Upper lobe of right lung (tissue), 1 donor: ENCODE results near the gene CTNNA3. TPM values are rescaled to one million over a fixed set of nuclear protein-coding genes. Genes with fewer than 3 reads are reported as not detected.

Source experiments
- ATAC-seq: fragments of 200-7000 bp; cut with Tn5 transposase; one replicate; pipeline ENCODE4 v1.9.1; 2020; ENCODE audit warnings: mild to moderate bottlenecking, moderate library complexity
- DNase-seq: peaks from one replicate; pipeline ENCODE4 v3.0.0-alpha.2; 2020
- H3K27ac ChIP-seq: fragments of 200-600 bp; one replicate; pipeline ENCODE4 v1.8.0; 2022
- H3K27me3 ChIP-seq: fragments of 200-600 bp; one replicate; pipeline ENCODE4 v1.8.0; 2022; ENCODE audit warnings: mild to moderate bottlenecking
- H3K36me3 ChIP-seq: fragments of 200-600 bp; one replicate; pipeline ENCODE4 v1.8.0; 2022
- H3K4me1 ChIP-seq: fragments of 200-600 bp; one replicate; pipeline ENCODE4 v1.8.0; 2022
- H3K4me3 ChIP-seq: fragments of 200-600 bp; one replicate; pipeline ENCODE4 v1.8.0; 2022; ENCODE audit warnings: mild to moderate bottlenecking
- H3K9me3 ChIP-seq: fragments of 200-600 bp; one replicate; pipeline ENCODE4 v1.8.0; 2022
- intact Hi-C: fragments of 100-400 bp; cut with DNase I; formaldehyde crosslinking; loops from one replicate; pipeline ENCODE4 v1.11.0; 2022
- total RNA-seq: library from RNA; stranded (reverse); fragmentation: NEBNext Ultra II Directional; extraction: Animal tissue kit (Norgen Biotek cat#: 25700); gene quantifications from one replicate; pipeline ENCODE4 v1.2.1, GENCODE V29; 2021
- TF ChIP-seq, protein P1 (sequence below): fragments of 200-600 bp; IDR thresholded peaks from one replicate; pipeline ENCODE4 v1.8.0; 2022; ENCODE audit warnings: antibody characterized with exemption
- donor health status: DM: no; HTN: yes; CAD: no; lungs with severe emphysema.

The CTNNA3 gene
- total RNA-seq, 1 donor from 2014 or later: 0.67 TPM

DNA sequence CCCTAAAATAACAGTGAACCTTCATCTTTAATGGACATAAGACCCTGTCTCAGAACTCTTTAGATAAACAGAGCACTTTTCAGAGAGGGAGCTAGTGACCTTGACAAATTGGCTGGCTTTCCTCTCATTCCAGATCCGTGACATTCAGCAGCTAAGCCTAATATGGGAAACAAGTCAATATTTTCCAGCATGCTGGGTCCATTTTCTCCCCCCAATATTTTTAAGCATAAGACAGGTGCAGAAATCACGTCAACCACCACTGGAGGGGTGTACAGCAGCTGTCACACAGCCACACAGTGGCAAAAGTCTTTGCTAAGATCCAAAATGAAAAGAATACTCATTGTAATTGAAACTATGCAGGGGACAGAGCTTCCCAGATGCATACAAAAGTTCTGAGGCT is 744.1 kb downstream of the CTNNA3 start:
- H3K36me3 ChIP-seq: no peaks in the 10 kb centered on the region
- intact Hi-C loops: no loop called here

DNA sequence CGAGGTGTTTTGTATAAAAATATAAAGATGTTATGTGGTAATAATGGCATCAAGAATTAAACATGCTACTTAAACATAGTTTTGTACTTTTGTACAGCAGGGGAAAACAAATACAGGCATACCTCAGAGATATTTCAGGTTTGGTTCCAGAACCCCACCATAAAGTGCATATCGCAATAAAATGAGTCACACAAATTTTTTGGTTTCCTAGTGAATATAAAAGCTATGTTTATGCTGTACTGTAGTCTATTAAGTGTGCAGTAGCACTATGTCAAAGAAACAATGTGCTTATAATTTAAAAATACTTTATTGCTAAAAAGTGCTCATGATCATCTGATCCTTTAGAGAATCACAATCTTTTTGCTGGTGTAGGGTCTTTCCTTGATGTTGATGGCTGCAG is 752.4 kb downstream of the CTNNA3 start:
- intact Hi-C loops: no loop called here
- TF ChIP-seq, protein P1, sequence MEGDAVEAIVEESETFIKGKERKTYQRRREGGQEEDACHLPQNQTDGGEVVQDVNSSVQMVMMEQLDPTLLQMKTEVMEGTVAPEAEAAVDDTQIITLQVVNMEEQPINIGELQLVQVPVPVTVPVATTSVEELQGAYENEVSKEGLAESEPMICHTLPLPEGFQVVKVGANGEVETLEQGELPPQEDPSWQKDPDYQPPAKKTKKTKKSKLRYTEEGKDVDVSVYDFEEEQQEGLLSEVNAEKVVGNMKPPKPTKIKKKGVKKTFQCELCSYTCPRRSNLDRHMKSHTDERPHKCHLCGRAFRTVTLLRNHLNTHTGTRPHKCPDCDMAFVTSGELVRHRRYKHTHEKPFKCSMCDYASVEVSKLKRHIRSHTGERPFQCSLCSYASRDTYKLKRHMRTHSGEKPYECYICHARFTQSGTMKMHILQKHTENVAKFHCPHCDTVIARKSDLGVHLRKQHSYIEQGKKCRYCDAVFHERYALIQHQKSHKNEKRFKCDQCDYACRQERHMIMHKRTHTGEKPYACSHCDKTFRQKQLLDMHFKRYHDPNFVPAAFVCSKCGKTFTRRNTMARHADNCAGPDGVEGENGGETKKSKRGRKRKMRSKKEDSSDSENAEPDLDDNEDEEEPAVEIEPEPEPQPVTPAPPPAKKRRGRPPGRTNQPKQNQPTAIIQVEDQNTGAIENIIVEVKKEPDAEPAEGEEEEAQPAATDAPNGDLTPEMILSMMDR: no peak
- Histone ChIP-seq H3K36me3 (no peaks in the 10 kb centered on the region), H3K9me3 (no peaks in the 10 kb centered on the region), H3K27me3 (no peaks in the 10 kb centered on the region), H3K4me3 (no peak overlapping the region), H3K4me1 (no peaks in the 10 kb centered on the region), H3K27ac (no peak overlapping the region)
- DNase-seq (no peak), ATAC-seq (no peak)

More for the DNA sequence above, 744.1 kb downstream of the CTNNA3 start:
- H3K4me3 ChIP-seq: no peak overlapping the region
- no peak overlapping the region for H3K27ac ChIP-seq
- DNase-seq: no peak
- H3K27me3 ChIP-seq: no peaks in the 10 kb centered on the region
- TF ChIP-seq, protein P1: no peak
- H3K9me3 ChIP-seq: no peaks in the 10 kb centered on the region
- no peak for ATAC-seq
- H3K4me1 ChIP-seq: no peaks in the 10 kb centered on the region

DNA sequence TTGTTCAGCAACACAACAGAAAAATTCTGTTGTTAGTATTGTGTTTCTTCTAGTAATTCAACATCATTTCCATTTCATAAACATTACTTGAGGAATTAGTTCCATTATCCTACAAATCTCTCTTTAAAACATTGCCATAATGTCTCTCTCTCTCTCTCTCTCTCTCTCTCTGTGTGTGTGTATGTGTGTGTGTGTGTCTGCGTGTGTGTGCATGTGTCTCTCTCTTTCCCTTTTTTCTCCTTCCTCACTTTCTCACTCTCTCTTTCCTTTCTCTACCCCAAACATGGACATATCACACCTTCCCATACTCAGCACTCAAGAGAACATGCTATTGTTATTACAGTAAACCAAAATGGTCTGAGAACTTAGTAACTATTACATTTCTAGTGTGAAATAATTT is 753.6 kb downstream of the CTNNA3 start:
- Histone ChIP-seq H3K4me1 (no peaks in the 10 kb centered on the region), H3K36me3 (no peaks in the 10 kb centered on the region), H3K27ac (no peak overlapping the region), H3K4me3 (no peak overlapping the region), H3K27me3 (no peaks in the 10 kb centered on the region), H3K9me3 (no peaks in the 10 kb centered on the region)
- DNase-seq (no peak), ATAC-seq (no peak)
- intact Hi-C loops: no loop called here
- TF ChIP-seq, protein P1: no peak

DNA sequence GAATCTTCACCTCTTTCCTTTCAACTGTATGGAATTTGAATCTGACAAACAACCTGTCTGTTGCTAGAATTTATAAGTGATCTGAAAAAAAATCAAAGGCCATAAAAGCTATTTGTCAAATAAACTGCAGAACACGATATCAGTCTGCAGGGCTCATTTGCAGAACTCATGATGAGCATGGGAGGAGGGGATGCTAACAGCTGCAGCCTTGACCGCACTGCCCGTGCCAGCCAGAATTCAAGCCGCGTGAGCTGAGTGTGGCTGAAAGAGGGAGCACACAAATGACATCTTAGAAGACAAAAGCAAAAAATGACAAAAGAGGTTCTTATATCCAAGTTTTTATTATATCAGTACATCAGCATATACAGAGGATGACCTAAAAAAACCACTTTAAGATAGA is 754.5 kb downstream of the CTNNA3 start:
- Histone ChIP-seq H3K4me1 (no peaks in the 10 kb centered on the region), H3K4me3 (no peak overlapping the region), H3K9me3 (no peaks in the 10 kb centered on the region), H3K36me3 (no peaks in the 10 kb centered on the region), H3K27ac (no peak overlapping the region), H3K27me3 (no peaks in the 10 kb centered on the region)
- DNase-seq: no peak
- ATAC-seq: no peak
- TF ChIP-seq, protein P1: no peak
- intact Hi-C loops: no loop called here

DNA sequence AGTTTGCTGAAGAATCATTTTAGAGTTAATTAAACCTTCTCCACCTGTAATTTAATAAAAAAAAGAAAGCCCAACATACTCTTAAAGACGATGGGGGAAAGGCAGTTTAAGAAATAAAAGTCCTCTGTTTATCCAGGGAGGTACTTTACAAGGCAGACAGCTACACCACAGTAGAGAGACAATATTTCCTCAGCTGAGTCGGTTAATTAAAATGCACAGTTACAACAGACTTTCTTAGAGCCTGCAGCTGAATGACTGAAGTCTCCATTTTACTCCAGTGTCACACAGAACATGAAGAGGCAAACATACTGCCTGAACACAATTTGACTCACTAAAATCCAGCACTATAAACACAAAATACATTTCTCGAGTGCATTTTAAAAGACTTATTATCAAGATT is 755.0 kb downstream of the CTNNA3 start:
- Histone ChIP-seq H3K27me3 (no peaks in the 10 kb centered on the region), H3K4me3 (no peak overlapping the region), H3K9me3 (no peaks in the 10 kb centered on the region), H3K27ac (no peak overlapping the region), H3K36me3 (no peaks in the 10 kb centered on the region), H3K4me1 (no peaks in the 10 kb centered on the region)
- ATAC-seq: no peak
- intact Hi-C loops: no loop called here
- TF ChIP-seq, protein P1: no peak
- no peak for DNase-seq

DNA sequence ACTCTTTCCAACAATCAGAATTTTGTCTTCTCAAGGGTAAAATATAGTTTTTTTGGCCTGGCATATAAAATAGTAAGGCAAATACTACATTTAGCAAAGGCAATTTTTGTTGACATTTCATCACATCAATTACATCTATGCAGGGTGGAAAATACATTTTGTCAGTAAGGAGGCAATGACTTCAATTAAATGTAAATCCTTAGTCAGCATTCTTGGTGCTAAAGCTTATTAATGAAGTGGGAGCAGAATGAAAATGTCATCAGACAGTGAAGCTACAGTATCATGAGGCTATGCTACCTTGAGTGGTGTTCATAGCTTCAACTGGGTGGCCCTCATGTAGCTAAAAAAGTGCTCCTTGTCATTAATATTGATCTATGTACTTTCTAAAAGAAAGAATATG is 761.3 kb downstream of the CTNNA3 start:
- no peaks in the 10 kb centered on the region for H3K36me3 ChIP-seq
- no peak overlapping the region for H3K4me3 ChIP-seq
- peaks cover 14% of the 10 kb centered on the region for H3K27me3 ChIP-seq
- H3K9me3 ChIP-seq: no peaks in the 10 kb centered on the region
- TF ChIP-seq, protein P1: no peak
- H3K4me1 ChIP-seq: no peaks in the 10 kb centered on the region
- intact Hi-C loops: no loop called here
- ATAC-seq (no peak), DNase-seq (no peak)
- no peak overlapping the region for H3K27ac ChIP-seq
